ENCODE results near the gene CIDEC. TPM values are rescaled to one million over a fixed set of nuclear protein-coding genes. Genes with fewer than 3 reads are reported as not detected.

Gene CIDEC
- total and polyA plus RNA-seq, 2 of the 13 experiments (the other 11 are each of a cell fraction or from before 2014, with no cell fraction given) = 2.5 to 10.4 TPM

- TF ChIP-seq DZIP1 (CRISPR knock-in tag; IDR thresholded peaks at IDR 0.05) (no peak), TCF7 (IDR thresholded peaks at IDR 0.05; ENCODE audit: low read depth) (peak; percentile 67), PRDM10 (CRISPR knock-in tag; IDR thresholded peaks at IDR 0.05; ENCODE audit: low read depth) (peak; percentile 77; the same call in 1 of the 2 replicates), NONO (IDR thresholded peaks at IDR 0.05) (no peak), NONO (CRISPR knock-in tag; conservative IDR thresholded peaks at IDR 0.05) (0 out of 2 replicates have a peak, but pooled peaks have one; percentile 34), ZNF12 (CRISPR knock-in tag; IDR thresholded peaks at IDR 0.05) (no peak), TFAP4 (IDR thresholded peaks at IDR 0.05; ENCODE audit: borderline replicate concordance, low read depth) (peak; percentile 56; the same call in 1 of the 2 replicates), TBX3 (IDR thresholded peaks at IDR 0.05; ENCODE audit: borderline replicate concordance) (peak; percentile 73; the same call in 1 of the 2 replicates), ZFP41 (CRISPR knock-in tag; IDR thresholded peaks at IDR 0.05; ENCODE audit: borderline replicate concordance) (no peak), SP4 (CRISPR knock-in tag; IDR thresholded peaks at IDR 0.05) (no peak), IRF9 (CRISPR knock-in tag; IDR thresholded peaks at IDR 0.05; ENCODE audit: borderline replicate concordance) (no peak), ZNF33A (CRISPR knock-in tag; IDR thresholded peaks at IDR 0.05; ENCODE audit: borderline replicate concordance) (no peak), GRHL1 (CRISPR knock-in tag; conservative IDR thresholded peaks at IDR 0.05) (no peak), NR2F2 (IDR thresholded peaks at IDR 0.05; ENCODE audit: borderline replicate concordance, low read depth) (peak; percentile 62; the same call in 1 of the 2 replicates), SRSF1 (optimal IDR thresholded peaks at IDR 0.05; ENCODE audit: low read depth, low read length) (no peak), PHF20 (CRISPR knock-in tag; IDR thresholded peaks at IDR 0.05) (no peak)
Observed at GRCh38 chr3:9834520-9835380, 45.3 kb downstream of the CIDEC start (continued).

All from HepG2 (cell line).